Fibroblast of skin of left biceps (primary cell): ENCODE measurements around the gene MAGI3.
"Not testable (repeated sequence)": the region's sequence is repeated elsewhere in the genome, so short reads cannot be mapped to it uniquely, and the experiment has no call there.

Experiments used
- DNase-seq, 2 experiments: peaks; one replicate each; pipeline ENCODE4 v3.0.0-alpha.2; 2013; ENCODE audit warnings: low read depth in 2 of 2

The MAGI3 gene

DNA sequence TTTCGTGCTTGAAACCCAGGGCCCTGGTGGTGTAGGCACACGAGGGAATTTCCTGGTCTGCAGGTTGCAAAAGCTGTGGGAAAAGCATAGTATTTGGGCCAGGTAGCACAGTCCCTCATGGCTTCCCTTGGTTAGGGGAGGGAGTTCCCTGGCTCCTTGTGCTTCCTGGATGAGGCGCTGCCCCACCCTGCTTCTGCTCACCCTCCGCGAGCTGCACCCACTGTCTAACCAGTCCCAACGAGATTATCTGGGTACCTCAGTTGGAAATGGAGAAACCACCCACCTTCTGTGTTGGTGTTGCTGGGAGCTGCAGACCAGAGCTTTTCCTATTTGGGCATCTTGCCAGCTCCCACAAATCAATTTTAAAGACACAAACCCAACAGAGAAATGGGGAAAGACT lies 186.0 kb downstream of the MAGI3 start:
- DNase-seq = no peak

DNA sequence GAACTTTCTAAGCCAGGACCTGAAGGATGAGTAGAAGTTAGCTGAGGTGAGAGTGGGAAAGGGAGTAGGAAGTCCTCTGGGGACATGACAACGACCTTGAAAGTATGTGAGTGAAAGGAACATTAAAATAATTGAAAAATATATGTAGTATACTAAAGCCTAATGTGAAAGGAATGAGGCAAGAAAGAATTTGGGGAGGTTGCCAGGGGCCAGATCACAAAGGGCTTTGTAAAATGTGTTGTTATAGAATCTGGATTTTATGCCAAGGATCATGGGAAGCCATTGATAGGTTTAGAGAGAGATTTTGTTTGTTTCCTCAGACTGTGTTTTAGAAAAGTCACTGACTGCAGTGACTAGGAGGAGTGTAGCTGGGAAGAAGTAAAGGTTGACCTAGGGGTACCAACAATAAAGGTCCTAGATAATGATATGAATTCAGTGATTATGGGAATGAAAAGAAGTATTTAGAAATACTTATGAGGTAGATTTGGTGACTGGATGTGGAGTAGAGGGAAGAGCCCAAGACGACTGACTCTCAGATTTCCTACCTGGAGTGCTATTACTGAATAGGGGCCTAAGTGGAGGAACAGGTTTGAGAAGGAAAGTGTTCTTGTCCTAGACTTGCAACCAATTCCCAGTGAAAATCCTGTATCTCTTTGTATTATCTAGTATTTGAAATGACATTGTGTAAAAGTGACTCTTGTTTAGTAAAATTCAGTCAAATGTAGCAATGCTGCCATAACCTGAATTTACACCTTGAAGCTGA lies 189.1 kb downstream of the MAGI3 start:
- peak; percentile 4 to 15 for DNase-seq

DNA sequence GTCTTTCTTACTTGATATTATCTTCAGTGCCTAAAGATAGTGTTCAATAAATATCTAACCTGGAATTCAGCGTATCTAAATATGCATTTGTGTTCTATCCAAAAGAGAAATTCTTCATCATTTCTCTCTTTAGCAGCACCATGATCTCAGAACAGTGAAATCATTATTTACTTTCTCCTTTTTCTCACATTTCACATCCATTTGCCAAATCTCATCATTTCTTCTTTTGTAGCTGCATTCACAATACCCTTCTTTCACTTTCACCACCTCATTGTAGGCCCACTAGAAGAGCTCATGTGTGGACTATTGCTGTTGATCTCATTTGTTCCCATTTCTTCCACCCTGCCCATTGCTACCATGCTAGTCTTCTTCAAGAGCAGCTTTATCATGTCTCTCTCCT lies 191.0 kb downstream of the MAGI3 start:
- DNase-seq = no peak

DNA sequence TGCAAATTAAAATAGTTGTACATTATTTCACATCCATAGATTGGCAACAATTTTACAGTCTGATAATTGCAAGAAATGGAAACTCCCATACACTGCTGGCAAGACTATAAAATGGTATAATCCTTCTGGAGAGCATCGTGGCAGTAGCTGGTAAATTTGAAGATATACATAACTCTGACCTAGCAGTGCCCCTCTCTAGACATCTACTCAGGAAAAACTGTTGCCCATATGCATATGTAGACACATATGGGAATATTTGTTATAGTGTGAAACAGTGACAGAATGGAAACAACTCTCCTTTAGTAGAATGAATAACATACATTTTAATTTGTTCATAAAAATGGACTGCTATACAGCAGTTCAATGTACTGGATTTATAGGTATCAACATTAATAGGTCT lies 191.8 kb downstream of the MAGI3 start:
- no peak for DNase-seq

DNA sequence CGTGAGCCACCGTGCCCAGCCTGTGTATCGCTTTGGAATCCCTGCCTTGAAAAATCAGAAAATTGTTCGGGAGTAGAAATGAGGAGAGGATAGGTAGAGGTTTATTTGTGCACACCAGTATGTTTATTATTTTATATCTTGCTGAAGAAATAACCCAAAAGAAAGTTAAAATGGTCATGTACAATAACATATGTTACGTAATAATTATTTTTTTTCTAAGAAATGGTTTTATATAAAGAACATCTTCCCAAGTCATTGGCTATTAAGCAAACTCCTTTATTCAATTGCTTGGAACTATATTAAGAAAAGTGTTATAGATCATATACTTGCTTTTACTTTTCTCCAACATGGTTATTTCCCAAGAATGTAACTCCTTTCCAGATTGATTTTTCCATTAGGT lies 197.2 kb downstream of the MAGI3 start:
- DNase-seq = no peak

DNA sequence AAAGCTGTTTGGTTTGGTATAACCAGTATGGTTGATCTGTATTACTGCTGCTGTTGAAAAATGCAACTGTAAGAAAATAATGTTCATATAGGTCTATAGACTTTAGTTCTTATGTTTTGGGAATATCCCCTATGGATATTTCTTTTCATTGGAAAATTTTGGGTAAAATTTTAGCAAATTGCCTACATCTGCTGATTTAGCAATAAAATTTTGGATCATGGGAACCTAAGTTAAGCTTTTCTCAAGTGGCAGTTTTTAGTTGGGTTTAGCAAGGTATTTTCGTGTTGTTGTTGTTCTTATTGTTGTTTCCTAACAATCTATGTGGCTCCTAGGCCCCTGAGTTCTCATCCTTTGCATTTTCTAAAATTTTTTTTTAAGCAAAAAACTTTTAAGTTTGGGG lies 201.9 kb downstream of the MAGI3 start:
- no peak for DNase-seq

DNA sequence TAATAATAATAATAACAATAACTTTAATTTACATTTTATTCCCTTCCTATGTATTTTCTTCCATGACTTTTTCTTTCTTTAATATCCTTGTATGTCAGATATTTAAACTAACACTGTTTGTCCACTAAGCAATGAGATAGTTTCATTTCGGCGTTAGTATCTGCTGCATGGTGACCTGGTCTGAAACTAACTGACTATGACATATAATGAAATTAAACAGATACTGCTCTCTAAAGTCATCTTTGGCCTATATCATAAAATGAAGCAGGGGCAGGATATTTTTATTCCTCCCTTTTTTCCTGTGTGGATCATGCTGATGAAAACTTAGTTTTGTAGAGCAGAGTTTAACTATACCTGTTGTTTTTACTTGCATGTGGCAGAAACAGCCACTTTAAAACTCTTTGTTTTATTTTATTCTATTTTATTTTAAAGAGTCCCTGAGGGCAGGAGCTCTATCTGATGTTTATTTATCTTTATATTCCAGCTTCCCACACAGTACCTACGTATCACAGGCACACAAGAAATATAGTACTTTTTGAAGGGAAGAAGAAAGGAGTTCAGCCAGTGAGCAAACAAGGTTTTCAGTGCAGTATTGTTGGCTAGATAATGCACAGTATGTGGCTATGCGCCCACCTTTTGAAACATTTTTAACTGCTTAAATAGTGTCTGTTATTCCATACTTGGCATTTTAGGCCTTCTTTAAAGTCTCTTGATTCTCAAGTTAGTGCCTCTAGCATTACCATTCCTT lies 203.4 kb downstream of the MAGI3 start:
- no peak for DNase-seq

DNA sequence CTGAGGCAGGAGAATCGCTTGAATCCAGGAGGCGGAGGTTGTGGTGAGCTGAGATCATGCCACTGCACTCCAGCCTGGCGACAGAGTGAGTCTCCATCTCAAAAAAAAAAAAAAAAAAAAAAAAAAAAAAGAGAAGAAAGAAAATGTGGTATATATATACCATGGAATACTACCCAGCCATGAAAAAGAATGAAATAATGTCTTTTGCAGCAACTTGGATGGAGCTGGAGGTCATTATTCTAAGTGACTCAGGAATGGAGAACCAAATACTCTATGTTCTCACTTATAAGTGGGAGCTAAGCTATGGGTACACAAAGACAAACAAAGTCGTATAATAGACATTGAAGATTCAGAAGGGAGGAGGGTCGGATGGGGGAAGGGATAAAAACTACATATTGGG lies 214.2 kb downstream of the MAGI3 start:
- not testable (repeated sequence) for DNase-seq

DNA sequence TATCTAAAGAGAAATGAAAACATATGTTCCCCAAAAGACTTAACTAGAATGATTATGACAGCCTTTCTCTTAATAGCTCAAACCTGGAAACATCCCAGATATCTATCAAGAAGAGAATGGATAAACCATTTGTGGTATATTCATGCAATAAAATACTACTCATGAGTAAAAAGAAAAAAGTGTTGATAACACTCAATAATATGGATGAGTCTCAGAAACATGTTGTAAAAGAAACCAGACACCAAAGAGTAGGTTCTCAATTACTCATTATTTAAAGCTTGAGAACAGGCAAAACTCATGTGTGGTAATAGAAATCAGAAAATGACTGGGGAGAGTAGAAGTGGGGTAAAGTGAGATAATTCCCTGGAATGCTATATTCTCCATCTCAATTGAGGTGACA lies 214.8 kb downstream of the MAGI3 start:
- DNase-seq = peak; percentile 90 to 94

DNA sequence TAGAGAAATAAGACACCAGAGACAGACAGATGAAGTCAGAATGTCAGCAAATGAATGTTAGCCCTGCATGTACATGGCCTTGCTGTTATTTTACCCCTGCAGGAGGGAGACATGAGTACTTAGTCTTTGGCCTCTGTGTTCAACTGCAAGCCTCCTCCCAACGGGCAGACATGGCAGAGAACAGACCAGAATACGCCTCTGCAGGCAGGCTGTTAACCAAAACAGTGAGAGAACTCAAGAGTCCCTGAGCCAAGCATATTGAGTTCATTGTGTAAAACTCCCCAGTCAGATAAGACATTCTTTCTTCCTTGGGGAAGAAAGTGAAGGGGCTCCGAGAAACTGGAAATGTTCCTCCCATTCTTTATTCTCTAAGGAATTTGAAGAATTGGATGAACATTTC lies 218.1 kb downstream of the MAGI3 start:
- no peak for DNase-seq

DNA sequence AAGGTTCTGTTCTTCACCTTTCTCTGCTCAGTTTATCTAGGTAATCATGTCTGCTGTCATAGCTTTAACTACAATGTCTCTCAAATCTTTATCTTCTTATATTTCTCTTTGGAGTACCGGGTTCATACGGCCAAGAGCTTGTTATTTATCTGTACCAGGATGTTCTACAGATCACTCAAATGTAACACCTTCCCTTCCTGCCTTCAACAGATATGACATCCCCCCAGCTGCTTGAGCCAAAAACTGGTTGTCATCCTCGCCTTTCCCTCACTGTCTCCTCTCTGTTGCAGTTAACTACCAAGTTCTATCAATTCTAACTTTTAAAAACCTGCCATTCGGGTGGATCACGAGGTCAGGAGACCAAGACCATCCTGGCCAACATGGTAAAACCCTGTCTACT lies 220.1 kb downstream of the MAGI3 start:
- no peak for DNase-seq

DNA sequence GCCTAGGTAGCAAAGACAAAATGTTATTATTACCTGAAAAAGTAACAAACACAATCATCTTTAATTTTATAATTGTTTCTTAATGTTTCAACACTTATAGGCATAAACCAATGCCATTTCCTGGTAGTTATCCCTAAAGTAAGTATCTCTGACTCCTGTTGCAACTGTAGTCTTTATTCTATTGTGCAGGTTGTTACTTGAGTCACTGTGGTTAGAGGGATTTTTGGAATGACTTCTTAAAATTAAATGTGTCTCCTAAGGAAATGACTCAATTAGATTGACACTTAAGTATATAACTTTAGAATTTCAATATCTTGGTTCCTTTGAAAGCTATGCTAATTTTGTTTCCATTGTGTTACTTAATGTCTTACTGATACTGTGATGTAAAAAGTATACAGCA lies 225.1 kb downstream of the MAGI3 start:
- DNase-seq = no peak

DNA sequence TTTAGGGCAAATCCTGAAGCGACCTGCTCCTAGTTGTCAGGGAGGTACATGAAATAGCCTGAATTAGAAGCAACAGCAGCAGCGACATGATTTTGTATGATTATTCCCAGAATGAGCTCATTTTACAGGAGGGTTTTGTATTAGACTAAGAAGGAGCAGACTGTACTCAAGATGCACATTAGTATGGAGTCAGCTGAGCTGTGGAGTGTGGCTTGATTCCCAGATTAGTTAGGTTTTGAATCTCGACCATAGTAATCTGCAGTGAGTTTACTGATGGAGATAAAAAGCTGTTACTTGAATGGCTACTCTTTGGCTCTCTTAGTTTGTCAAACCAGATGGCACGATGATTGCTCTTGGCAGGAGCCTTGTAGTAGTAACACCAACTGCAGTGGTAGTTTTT lies 225.8 kb downstream of the MAGI3 start:
- DNase-seq = no peak

DNA sequence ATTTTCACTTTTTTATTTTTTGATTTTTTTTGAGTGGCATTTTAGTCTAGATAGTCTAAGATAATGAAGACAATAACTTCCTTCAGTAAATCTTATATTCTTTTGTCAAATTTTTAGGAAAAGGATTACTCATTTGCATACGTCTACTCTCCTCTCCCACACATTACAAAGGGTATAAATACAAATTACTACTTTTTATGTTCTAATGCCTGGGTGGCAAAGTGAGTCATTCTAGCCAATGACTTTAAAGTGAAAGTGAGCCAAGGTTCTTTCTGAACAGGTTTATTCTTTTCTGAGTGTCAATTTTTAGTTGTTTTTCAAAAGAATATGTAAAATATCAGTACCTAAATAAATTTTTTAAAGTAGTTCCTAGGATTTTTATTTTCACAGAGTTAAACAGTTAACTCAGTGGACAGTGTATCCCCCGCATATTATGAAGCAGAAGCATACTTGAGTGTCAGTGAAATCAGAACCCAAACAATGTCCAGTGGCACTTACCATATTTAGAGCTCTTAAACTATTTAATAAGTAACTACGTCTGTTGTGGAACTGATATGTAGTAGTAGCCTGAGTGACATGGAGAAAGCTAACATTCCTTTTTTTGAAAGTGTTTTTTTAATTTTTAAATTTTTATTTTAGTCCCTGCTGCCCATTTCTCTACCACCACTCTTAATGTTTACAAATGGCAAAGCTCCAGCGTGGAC lies 227.3 kb downstream of the MAGI3 start:
- no peak for DNase-seq

DNA sequence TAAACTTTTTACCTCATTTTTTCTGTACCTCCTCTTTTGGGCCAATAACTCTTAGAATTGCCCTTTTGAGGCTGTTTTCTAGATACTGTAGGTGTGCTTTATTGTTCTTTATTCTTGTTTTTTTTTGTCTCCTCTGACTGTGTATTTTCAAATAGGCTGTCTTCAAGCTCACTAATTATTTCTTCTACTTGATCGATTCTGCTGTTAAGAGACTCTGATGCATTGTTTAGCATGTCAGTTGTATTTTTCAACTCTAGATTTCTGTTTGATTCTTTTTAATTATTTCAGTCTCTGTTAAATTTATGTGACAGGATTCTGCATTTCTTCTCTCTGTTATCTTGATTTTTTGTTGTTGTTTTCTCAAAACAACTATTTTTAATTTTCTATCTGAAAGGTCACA lies 238.7 kb downstream of the MAGI3 start:
- DNase-seq = no peak

DNA sequence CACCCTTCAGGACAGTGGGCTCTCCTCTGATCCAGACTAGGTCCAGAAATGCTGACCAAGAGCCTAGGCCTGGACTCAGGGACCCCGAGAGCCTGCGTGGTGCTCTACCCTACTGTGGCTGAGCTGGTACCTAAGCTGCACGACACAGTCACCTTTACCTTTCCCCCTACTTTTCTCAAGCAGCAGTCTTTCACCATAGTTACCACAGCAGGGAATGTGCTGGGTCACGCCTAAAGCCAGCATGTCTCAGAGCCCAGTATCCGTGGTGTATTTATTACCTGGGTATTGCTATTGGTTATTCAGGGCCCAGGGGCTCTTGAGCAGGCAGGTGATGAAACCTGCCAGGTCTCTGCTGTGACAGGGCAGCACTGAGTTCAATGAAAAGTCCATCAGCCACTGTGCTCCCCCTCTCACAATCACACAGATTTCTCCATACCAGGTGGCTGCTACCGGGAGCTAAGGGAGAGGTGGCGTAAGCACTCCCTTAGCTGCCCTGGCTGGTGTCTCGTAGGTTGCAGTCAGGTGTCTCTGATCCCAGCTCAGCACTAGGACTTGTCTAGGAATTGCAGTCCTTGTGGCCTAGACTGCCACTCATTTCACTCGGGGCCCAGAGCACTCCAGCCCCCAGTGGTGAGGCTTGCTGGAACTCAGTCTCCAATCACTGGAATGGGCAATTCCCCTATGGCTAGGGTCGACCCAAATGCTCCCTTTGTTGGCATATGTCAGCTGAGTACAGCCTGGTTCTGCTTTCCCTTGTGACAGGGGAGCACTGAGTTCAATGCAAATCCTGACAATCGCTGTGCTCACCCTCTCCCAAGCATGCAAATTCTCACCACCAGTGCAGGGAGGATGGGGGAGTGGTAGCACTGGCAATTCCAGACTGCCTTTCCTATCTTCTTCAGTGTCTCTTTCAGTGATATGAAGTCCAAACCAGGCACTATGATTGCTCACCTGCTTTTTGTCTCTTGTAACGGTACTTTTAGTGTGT lies 240.3 kb downstream of the MAGI3 start:
- no peak for DNase-seq

DNA sequence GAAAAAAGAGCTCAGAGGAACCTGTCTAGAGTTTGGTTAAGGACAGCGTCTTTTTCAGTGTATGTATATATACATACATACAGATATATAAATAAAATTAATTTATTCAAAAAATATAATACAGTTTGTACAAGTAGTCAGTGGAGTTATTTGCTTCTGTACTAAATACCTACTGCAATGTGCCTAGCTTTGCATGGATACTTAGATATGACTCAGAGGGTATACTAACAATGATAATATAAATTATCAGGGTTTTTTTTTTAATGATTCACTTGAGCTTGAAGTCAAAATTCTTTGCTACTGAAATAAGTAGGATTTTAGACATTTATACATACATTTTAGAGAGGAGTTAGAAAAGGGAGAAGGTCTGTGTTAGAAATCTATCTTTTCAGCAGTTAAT lies 251.1 kb downstream of the MAGI3 start:
- DNase-seq = no peak

DNA sequence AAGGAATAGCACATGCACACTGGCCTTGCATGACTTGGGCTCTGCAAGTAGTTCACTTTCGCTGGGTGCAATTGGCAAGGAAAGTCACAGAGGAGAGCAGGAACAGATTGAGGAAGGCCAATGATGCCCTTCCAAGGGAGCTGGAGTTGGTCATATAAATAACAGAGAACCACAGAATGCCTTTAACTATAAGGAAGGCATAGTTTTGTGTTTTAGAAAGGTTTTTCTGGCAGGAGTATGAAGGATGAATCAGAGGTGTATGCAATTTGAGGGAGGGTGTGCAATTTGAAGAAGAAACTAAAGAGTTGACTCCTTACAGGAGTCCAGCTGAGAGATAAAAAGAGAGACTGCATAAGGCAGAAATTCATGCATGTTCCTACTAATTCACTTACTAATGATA lies 256.8 kb downstream of the MAGI3 start:
- no peak for DNase-seq

DNA sequence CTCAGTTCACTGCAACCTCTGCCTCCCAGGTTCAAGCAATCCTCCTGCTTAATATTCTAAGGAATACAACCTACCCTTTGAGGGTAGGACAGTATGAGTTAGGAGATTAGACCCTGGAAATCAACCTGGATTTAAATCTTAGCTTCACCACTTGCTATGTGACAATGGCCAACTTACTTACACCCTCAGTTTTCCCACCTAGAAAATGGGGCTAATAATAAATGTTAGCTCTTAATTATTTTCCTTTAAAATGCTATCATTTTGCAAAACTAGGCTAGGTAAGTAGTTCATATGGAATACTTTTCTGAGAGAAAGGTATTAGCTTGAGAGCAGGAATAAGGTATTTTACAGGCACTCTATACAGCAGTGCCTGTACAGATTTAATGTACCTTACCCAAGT lies 258.2 kb downstream of the MAGI3 start:
- no peak for DNase-seq

DNA sequence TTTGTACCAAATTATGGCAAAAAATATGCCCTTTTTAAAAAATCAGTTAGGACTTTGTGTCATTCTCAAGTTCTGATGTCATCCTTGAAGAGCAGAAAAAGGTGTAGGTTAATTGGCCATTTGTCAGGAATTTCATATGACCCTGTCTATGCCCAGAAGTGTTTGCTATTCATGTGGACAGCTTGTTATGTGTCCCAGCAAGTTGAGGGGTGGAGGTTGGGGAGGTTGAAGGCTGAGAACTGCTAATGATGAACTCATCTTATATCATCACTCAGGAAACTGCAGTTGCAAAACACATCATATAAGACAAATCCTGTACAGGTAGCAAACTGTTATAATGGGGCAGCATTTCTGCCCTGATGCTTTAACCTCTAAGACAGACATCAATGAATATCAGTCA lies 262.5 kb downstream of the MAGI3 start:
- no peak for DNase-seq

DNA sequence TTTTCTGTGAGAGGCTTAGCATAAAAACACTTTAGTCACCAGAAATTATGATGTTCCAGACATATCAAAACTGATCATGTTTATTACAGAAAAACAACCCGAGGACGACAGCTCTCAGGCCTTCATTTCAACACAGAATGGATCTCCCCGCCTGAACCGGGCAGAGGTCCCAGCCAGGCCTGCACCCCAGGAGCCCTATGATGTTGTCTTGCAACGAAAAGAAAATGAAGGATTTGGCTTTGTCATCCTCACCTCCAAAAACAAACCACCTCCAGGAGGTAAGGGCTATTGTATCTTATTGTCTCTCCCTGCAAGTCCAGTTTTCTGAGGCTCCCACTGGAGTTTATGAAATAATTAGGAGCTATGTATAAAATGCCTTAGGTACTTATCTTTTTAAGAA lies 263.4 kb downstream of the MAGI3 start:
- DNase-seq = no peak

DNA sequence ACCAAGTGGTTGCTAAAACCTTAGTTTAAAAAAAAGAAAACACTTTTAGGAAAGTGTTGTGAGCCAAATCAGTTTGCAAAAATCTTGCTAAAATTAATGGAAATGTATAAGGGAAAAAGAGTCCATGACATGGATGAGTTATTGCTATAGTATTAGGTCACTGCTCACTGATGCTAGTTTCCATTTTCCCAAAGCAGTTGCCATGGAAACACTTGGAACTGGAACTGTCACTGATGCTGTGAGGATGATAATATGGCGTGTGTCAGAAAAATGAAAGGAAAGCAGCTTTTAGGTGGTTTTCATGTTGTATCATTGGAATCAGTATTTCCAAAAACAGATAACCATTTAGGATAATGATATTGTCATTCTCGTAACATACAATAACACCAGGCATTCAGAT lies 264.6 kb downstream of the MAGI3 start:
- DNase-seq = no peak
